ENCODE data around the gene A4GNT.
"Not testable (repeated sequence)": the region's sequence is repeated elsewhere in the genome, so short reads cannot be mapped to it uniquely, and the experiment has no call there.

A4GNT gene

GRCh38 chr3:138132239-138132638 is at the start of gene A4GNT:
TSS of gene A4GNT (minus strand) at chr3:138132390. CDS start at chr3:138131256, 1,134 bp downstream.
- no peak for DNase-seq (ENCODE audit: low read depth)

GRCh38 chr3:138180375-138181029 is 48.3 kb upstream of the A4GNT start:
- no peak for DNase-seq (ENCODE audit: low read depth)

GRCh38 chr3:138174421-138175131 is 42.4 kb upstream of the A4GNT start, which contains the start of gene DBR1:
TSS of gene DBR1 (minus strand) at chr3:138174921. CDS start at chr3:138174795, 126 bp downstream.
- DNase-seq (ENCODE audit: low read depth): peak; percentile 46

- no peak for DNase-seq (ENCODE audit: low read depth)
These were observed 41.7 kb upstream of the A4GNT start for GRCh38 chr3:138173769-138174420.

GRCh38 chr3:138172625-138173024 is 40.4 kb upstream of the A4GNT start:
- no peak for DNase-seq (ENCODE audit: low read depth)

- DNase-seq (ENCODE audit: low read depth): no peak
These were observed 32.9 kb upstream of the A4GNT start for GRCh38 chr3:138165061-138165460.

- DNase-seq (ENCODE audit: low read depth): no peak
These were observed 25.6 kb upstream of the A4GNT start for GRCh38 chr3:138157743-138158142.

- no peak for DNase-seq (ENCODE audit: low read depth)
These were observed 22.3 kb upstream of the A4GNT start for GRCh38 chr3:138154534-138154933.

- no peak for DNase-seq (ENCODE audit: low read depth)
These were observed 16.3 kb upstream of the A4GNT start for GRCh38 chr3:138148503-138148902.

GRCh38 chr3:138142181-138142580 is 10.0 kb upstream of the A4GNT start:
- DNase-seq (ENCODE audit: low read depth): not testable (repeated sequence)

GRCh38 chr3:138140940-138141339 is 8.8 kb upstream of the A4GNT start:
- DNase-seq (ENCODE audit: low read depth): no peak

GRCh38 chr3:138139691-138140090 is 7.5 kb upstream of the A4GNT start:
- DNase-seq (ENCODE audit: low read depth): no peak

GRCh38 chr3:138137861-138138260 is 5.7 kb upstream of the A4GNT start:
- DNase-seq (ENCODE audit: low read depth): no peak

- DNase-seq (ENCODE audit: low read depth): no peak
These were observed 4.0 kb upstream of the A4GNT start for GRCh38 chr3:138136201-138136600.

- DNase-seq (ENCODE audit: low read depth): no peak
These were observed 3.6 kb upstream of the A4GNT start for GRCh38 chr3:138135833-138136194.

GRCh38 chr3:138135146-138135832 is 3.1 kb upstream of the A4GNT start:
- no peak for DNase-seq (ENCODE audit: low read depth)

GRCh38 chr3:138127636-138128365 is 4.4 kb downstream of the A4GNT start:
- no peak for DNase-seq (ENCODE audit: low read depth)

- DNase-seq (ENCODE audit: low read depth): no peak
These were observed 6.5 kb downstream of the A4GNT start for GRCh38 chr3:138125548-138126221.

- no peak for DNase-seq (ENCODE audit: low read depth)
These were observed 7.4 kb downstream of the A4GNT start for GRCh38 chr3:138124706-138125355.

- DNase-seq (ENCODE audit: low read depth): no peak
These were observed 8.0 kb downstream of the A4GNT start for GRCh38 chr3:138124188-138124587.

- DNase-seq (ENCODE audit: low read depth): no peak
These were observed 12.8 kb downstream of the A4GNT start for GRCh38 chr3:138119423-138119766.
